HG03060 (cell line): ENCODE data around the gene TBC1D10B.
"Not testable (repeated sequence)": the region's sequence is repeated elsewhere in the genome, so short reads cannot be mapped to it uniquely, and the experiment has no call there.

Experiments
- ATAC-seq: cut with Tn5 transposase; IDR thresholded peaks from one replicate; pipeline ENCODE4 v1.9.1; 2021; ENCODE audit warnings: low read depth, moderate number of reproducible peaks; ENCODE audit not compliant: unreplicated experiment

The TBC1D10B gene

DNA sequence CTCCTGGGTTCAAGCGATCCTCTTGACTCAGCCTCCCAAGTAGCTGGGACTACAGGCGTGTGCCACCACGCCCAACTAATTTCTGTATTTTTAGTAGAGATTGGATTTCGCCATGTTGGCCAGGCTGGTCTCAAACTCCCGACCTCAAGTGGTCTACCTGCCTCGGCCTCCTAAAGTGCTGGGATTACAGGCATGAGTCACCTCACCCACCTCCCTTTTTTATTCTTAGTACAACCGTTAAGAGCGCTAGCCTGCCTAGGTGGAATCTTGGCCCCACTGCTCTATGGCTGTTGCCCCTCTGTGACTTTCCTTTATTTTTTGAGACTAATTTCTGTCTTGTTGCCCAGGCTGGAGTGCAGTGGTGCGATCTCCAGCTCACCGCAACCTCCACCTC lies 32.3 kb downstream of the TBC1D10B start:
- not testable (repeated sequence) for ATAC-seq

GRCh38 chr16:30335598-30336474 lies 34.5 kb downstream of the TBC1D10B start:
- peak; percentile 7 for ATAC-seq

DNA sequence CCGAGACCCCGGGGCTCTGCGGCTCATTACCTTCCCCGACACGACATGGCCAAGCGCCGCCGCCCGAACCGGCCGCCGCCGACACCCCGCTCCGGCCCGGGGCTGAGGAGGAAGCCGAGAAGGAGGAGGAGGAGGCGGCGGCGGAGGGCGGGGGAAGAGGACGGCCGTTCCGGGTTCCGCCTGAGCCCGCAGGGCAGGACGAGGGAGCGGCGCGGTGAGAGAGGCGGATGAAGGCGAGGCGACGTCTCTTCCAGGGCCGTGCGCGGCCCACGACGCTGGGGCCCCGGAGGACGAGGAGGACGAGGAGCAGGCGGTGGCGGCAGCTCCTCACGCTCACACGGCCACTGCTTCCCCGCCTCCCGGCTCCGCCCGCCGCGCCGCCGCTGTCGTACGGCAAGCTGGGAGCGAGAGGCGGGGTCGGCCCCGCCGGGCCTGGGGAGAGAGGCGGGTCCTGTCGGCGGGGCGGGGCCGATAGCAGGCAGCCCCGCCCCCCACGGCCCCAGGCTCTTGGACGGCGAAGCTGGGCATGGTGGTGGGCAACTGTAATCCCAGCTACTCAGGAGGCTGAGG lies 35.2 kb downstream of the TBC1D10B start:
- peak; percentile 32 for ATAC-seq

- peak; percentile 43 for ATAC-seq
Observed at GRCh38 chr16:30334473-30334989, 35.8 kb downstream of the TBC1D10B start.

- ATAC-seq = not testable (repeated sequence)
Observed at GRCh38 chr16:30324220-30324619, 46.1 kb downstream of the TBC1D10B start.

- not testable (repeated sequence) for ATAC-seq
Observed at GRCh38 chr16:30318647-30319046, 51.6 kb downstream of the TBC1D10B start.

DNA sequence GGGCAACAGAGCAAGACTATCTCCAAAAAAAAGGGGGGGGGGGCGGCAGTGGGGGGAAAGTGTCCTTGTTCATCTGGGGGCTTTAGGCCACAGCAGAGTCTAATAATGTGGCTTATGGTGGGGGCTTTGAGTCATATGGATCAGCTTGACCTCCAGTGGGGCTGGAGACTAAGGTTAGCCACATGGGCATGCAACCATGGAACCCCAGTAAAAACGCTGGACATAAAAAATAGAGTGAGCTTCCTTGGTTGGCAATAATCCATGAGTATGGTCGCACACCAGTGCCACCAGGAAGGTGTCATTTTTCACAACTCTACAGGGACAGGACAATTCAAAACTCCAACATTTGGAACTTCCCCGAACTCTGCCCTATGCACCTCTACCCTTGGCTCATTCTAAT lies 59.4 kb downstream of the TBC1D10B start:
- ATAC-seq = not testable (repeated sequence)

- ATAC-seq = not testable (repeated sequence)
Observed at GRCh38 chr16:30309255-30309654, 61.0 kb downstream of the TBC1D10B start.
